Hematopoietic multipotent progenitor cell (in vitro differentiated cells): Measurements from ENCODE around the gene VPS13C. TPM values are rescaled to one million over a fixed set of nuclear protein-coding genes. Genes with fewer than 3 reads are reported as not detected.
A peak's percentile ranks its signal among the peaks of the same experiment; 100 is the strongest.

Experiments
- DNase-seq, 3 donors: peaks; one replicate each; pipeline ENCODE4 v3.0.0-alpha.2; 2011 to 2015; ENCODE audit warnings: low read depth in 2 of 3, low spot score in 2 of 3
- total RNA-seq: library from RNA; depleted of rRNA; stranded (reverse); fragments of >200 nt; gene quantifications from one replicate; pipeline ENCODE4 v1.2.3, GENCODE V29; 2012

VPS13C gene
- total RNA-seq, 1 donor, result 54.9 TPM

- DNase-seq, result no peak
These were observed 116.3 kb downstream of the VPS13C start for GRCh38 chr15:61943992-61944391.

GRCh38 chr15:61938249-61938648 lies 122.0 kb downstream of the VPS13C start:
- no peak for DNase-seq

GRCh38 chr15:61936528-61937195 lies 123.6 kb downstream of the VPS13C start:
- no peak for DNase-seq

- DNase-seq, result no peak
These were observed 124.8 kb downstream of the VPS13C start for GRCh38 chr15:61935493-61935892.

- DNase-seq, result no peak
These were observed 130.8 kb downstream of the VPS13C start for GRCh38 chr15:61929452-61929851.

- DNase-seq, result no peak
These were observed 137.1 kb downstream of the VPS13C start for GRCh38 chr15:61923173-61923572.

GRCh38 chr15:61921093-61921492 lies 139.2 kb downstream of the VPS13C start:
- DNase-seq, result no peak

- DNase-seq, result no peak
These were observed 142.8 kb downstream of the VPS13C start for GRCh38 chr15:61917457-61917856.

- DNase-seq, result no peak
These were observed 144.1 kb downstream of the VPS13C start for GRCh38 chr15:61916104-61916503.

GRCh38 chr15:61915640-61916039 lies 144.6 kb downstream of the VPS13C start:
- DNase-seq, result no peak

- no peak for DNase-seq
These were observed 149.3 kb downstream of the VPS13C start for GRCh38 chr15:61910839-61911369.

- no peak for DNase-seq
These were observed 152.0 kb downstream of the VPS13C start for GRCh38 chr15:61908241-61908640.

GRCh38 chr15:61907753-61908086 lies 152.5 kb downstream of the VPS13C start:
- DNase-seq, result no peak

- DNase-seq, result no peak
These were observed 153.1 kb downstream of the VPS13C start for GRCh38 chr15:61906961-61907752.

- peak in 1 of 3 donors; percentile 39 for DNase-seq
These were observed 167.1 kb downstream of the VPS13C start for GRCh38 chr15:61893146-61893545.

- DNase-seq, result no peak
These were observed 168.1 kb downstream of the VPS13C start for GRCh38 chr15:61892140-61892539.

- no peak for DNase-seq
These were observed 170.1 kb downstream of the VPS13C start for GRCh38 chr15:61890106-61890505.

- DNase-seq, result no peak
These were observed 170.5 kb downstream of the VPS13C start for GRCh38 chr15:61889706-61890105.

- DNase-seq, result no peak
These were observed 172.0 kb downstream of the VPS13C start for GRCh38 chr15:61888074-61888780.

- no peak for DNase-seq
These were observed 180.2 kb downstream of the VPS13C start for GRCh38 chr15:61880084-61880483.

GRCh38 chr15:61879219-61879618 lies 181.0 kb downstream of the VPS13C start:
- DNase-seq, result no peak
